ENCODE data around the gene APOB.

The APOB gene

DNA sequence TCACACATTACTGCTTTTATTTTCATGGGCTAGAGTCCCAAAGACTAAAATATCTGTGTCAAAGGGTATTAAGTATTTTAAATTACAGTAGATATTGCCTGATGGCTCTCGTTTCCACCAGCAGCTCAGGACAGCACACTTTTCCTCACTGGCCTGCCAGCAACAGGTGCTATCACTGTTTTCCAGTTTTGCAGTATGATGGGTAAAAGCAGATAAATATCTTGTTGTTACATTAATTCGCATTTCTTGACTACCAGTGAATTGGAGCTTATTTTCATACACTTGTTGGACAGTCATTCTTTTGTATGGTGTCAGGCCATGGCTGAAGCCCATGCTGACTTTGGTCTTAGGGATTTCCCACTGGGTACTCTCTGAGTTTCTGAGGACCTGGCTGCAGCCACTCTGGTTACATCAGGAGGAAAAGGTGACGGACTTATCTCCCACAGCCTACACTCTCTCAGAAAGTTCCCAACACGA lies 4.8 kb downstream of the APOB start:
- TF ChIP-seq, protein P1, sequence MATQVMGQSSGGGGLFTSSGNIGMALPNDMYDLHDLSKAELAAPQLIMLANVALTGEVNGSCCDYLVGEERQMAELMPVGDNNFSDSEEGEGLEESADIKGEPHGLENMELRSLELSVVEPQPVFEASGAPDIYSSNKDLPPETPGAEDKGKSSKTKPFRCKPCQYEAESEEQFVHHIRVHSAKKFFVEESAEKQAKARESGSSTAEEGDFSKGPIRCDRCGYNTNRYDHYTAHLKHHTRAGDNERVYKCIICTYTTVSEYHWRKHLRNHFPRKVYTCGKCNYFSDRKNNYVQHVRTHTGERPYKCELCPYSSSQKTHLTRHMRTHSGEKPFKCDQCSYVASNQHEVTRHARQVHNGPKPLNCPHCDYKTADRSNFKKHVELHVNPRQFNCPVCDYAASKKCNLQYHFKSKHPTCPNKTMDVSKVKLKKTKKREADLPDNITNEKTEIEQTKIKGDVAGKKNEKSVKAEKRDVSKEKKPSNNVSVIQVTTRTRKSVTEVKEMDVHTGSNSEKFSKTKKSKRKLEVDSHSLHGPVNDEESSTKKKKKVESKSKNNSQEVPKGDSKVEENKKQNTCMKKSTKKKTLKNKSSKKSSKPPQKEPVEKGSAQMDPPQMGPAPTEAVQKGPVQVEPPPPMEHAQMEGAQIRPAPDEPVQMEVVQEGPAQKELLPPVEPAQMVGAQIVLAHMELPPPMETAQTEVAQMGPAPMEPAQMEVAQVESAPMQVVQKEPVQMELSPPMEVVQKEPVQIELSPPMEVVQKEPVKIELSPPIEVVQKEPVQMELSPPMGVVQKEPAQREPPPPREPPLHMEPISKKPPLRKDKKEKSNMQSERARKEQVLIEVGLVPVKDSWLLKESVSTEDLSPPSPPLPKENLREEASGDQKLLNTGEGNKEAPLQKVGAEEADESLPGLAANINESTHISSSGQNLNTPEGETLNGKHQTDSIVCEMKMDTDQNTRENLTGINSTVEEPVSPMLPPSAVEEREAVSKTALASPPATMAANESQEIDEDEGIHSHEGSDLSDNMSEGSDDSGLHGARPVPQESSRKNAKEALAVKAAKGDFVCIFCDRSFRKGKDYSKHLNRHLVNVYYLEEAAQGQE (IDR thresholded peaks at IDR 0.05; ENCODE audit: insufficient read depth in 1 of 2, low read depth in 2 of 2, low read length in 2 of 2), result no peak
- TF ChIP-seq SIN3A (IDR thresholded peaks at IDR 0.05; ENCODE audit: borderline replicate concordance, insufficient read depth, low read length), result no peak
- no peak for TF ChIP-seq FOXP2 (optimal IDR thresholded peaks at IDR 0.05; ENCODE audit: borderline replicate concordance, extremely low read depth, extremely low read length, insufficient read depth)
- no peak for TF ChIP-seq TAF1 (IDR thresholded peaks at IDR 0.05; ENCODE audit: borderline replicate concordance, insufficient read depth, low read length)
- no peak for TF ChIP-seq POLR2AphosphoS5 (IDR thresholded peaks at IDR 0.05; ENCODE audit: low read depth, low read length)

- no peak for TF ChIP-seq FOXP2 (optimal IDR thresholded peaks at IDR 0.05; ENCODE audit: borderline replicate concordance, extremely low read depth, extremely low read length, insufficient read depth)
These were observed 5.3 kb downstream of the APOB start for GRCh38 chr2:21038403-21039073.

DNA sequence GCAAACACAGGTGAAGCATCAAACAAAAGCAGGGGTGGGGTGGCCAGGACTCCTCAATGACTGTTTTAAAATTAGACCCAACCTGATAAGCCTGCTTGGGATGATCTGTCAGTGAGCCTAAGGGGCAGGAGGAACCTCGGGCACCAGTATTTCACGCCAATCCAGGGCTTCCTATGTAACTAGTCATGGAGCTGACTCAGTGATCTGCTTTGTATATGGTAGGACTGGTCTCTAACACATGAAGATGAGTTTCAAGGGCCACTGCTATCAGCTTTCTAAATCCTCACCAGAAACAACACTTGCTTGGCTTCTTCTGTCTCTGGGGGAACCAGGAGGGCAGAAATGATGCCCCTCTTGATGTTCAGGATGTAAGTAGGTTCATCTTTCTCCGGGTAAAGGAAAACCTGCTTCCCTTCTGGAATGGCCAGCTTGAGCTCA lies 6.2 kb downstream of the APOB start:
- TF ChIP-seq POLR2AphosphoS5 (IDR thresholded peaks at IDR 0.05; ENCODE audit: low read depth, low read length), result no peak
- no peak for TF ChIP-seq TAF1 (IDR thresholded peaks at IDR 0.05; ENCODE audit: borderline replicate concordance, insufficient read depth, low read length)
- TF ChIP-seq, protein P1 (IDR thresholded peaks at IDR 0.05; ENCODE audit: insufficient read depth in 1 of 2, low read depth in 2 of 2, low read length in 2 of 2), result no peak
- no peak for TF ChIP-seq SIN3A (IDR thresholded peaks at IDR 0.05; ENCODE audit: borderline replicate concordance, insufficient read depth, low read length)
- no peak for TF ChIP-seq FOXP2 (optimal IDR thresholded peaks at IDR 0.05; ENCODE audit: borderline replicate concordance, extremely low read depth, extremely low read length, insufficient read depth)

- TF ChIP-seq, protein P1 (IDR thresholded peaks at IDR 0.05; ENCODE audit: insufficient read depth in 1 of 2, low read depth in 2 of 2, low read length in 2 of 2), result no peak
- no peak for TF ChIP-seq SIN3A (IDR thresholded peaks at IDR 0.05; ENCODE audit: borderline replicate concordance, insufficient read depth, low read length)
- no peak for TF ChIP-seq FOXP2 (optimal IDR thresholded peaks at IDR 0.05; ENCODE audit: borderline replicate concordance, extremely low read depth, extremely low read length, insufficient read depth)
- no peak for TF ChIP-seq TAF1 (IDR thresholded peaks at IDR 0.05; ENCODE audit: borderline replicate concordance, insufficient read depth, low read length)
- TF ChIP-seq POLR2AphosphoS5 (IDR thresholded peaks at IDR 0.05; ENCODE audit: low read depth, low read length), result no peak
These were observed 6.9 kb downstream of the APOB start for GRCh38 chr2:21036708-21037670.

- TF ChIP-seq TAF1 (IDR thresholded peaks at IDR 0.05; ENCODE audit: borderline replicate concordance, insufficient read depth, low read length), result no peak
- TF ChIP-seq, protein P1 (IDR thresholded peaks at IDR 0.05; ENCODE audit: insufficient read depth in 1 of 2, low read depth in 2 of 2, low read length in 2 of 2), result no peak
- TF ChIP-seq FOXP2 (optimal IDR thresholded peaks at IDR 0.05; ENCODE audit: borderline replicate concordance, extremely low read depth, extremely low read length, insufficient read depth), result no peak
- no peak for TF ChIP-seq SIN3A (IDR thresholded peaks at IDR 0.05; ENCODE audit: borderline replicate concordance, insufficient read depth, low read length)
- TF ChIP-seq POLR2AphosphoS5 (IDR thresholded peaks at IDR 0.05; ENCODE audit: low read depth, low read length), result no peak
These were observed 7.7 kb downstream of the APOB start for GRCh38 chr2:21035974-21036707.
